Coronary artery (tissue), 2 donors: ENCODE measurements around the gene LY6G5C.

Experiments
- DNase-seq: peaks from one replicate; pipeline ENCODE4 v3.0.0-alpha.2; 2017; ENCODE audit warnings: low spot score
- H3K27ac ChIP-seq, 2 donors: fragments of 200-600 bp; sonication (generic); one replicate each; pipeline ENCODE4 v1.5.1; 2016 to 2019
- H3K4me3 ChIP-seq: fragments of 200-600 bp; sonication (generic); 2 replicates; pipeline ENCODE4 v1.5.1; 2016; ENCODE audit warnings: mild to moderate bottlenecking, moderate library complexity
- TF ChIP-seq, protein P1 (sequence below): fragments of 200-600 bp; sonication (generic); IDR thresholded peaks from one replicate; pipeline ENCODE4 v1.5.1; 2019; ENCODE audit warnings: antibody characterized with exemption

The LY6G5C gene

GRCh38 chr6:31706599-31706998 is 25.7 kb upstream of the LY6G5C start, which contains the start of gene LY6G6F:
TSS of gene LY6G6F (plus strand) at chr6:31706866. CDS start at chr6:31706907, 41 bp downstream.
- no peak within 1 kb of the TSS for H3K4me3 ChIP-seq
- H3K27ac ChIP-seq, result no peak within 1 kb of the TSS
- no peak for DNase-seq
- TF ChIP-seq, protein P1, sequence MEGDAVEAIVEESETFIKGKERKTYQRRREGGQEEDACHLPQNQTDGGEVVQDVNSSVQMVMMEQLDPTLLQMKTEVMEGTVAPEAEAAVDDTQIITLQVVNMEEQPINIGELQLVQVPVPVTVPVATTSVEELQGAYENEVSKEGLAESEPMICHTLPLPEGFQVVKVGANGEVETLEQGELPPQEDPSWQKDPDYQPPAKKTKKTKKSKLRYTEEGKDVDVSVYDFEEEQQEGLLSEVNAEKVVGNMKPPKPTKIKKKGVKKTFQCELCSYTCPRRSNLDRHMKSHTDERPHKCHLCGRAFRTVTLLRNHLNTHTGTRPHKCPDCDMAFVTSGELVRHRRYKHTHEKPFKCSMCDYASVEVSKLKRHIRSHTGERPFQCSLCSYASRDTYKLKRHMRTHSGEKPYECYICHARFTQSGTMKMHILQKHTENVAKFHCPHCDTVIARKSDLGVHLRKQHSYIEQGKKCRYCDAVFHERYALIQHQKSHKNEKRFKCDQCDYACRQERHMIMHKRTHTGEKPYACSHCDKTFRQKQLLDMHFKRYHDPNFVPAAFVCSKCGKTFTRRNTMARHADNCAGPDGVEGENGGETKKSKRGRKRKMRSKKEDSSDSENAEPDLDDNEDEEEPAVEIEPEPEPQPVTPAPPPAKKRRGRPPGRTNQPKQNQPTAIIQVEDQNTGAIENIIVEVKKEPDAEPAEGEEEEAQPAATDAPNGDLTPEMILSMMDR, result no peak

- Histone ChIP-seq H3K4me3 (no peak overlapping the region), H3K27ac (no peak overlapping the region)
- TF ChIP-seq, protein P1, result no peak
- DNase-seq, result no peak
Observed at GRCh38 chr6:31705931-31706330, 25.1 kb upstream of the LY6G5C start.

DNA sequence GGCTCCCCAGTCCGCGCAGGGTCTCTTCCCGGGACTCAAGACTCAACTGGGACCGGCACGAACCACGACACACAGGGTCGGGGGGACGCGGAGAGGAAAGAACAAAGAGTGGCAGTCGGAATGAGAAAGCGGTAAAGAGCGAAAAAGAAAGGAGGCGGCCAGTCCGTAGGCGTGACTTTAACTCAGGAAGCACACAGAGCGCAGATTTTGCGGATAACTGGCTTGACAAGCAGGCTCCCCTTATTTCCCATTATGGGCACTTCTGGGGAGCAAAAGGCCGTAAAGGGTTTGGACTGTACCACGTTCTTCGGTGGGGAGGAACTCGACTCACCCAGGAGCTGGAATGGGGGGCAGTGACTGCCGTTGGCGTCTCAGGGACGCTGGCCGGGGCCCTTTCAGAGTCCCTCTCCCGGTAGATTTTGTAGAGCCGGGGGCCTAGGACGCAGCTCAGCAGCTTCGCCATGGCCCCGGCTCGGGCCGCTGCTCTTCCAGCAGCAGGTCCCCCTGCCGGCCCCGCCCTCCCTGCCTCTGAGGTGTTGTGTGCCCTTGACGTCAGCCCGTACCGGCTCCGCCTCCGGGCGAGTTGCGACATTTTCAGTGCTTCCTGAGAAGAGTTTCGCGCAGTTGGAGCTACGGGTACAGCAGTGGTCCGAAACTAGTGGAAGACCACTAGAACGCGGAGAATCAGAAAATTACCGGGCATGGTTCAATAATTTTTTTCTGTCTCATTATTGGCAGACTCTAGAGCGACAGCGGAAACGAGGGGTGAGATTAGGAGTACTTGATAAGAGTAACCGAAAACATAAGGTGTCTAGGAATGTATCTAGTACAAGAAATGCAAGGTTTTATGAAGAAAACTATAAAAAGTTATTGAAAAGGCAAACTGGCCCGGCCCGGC is 22.2 kb upstream of the LY6G5C start, which contains the start of gene ABHD16A:
Gene ABHD16A, minus strand, starts transcription at position 506 of the 898 bp plus-strand sequence. Its CDS starts 43 bp downstream, at position 463.
- Histone ChIP-seq H3K27ac (peak within 1 kb of the TSS; percentile 96 to 99), H3K4me3 (peak within 1 kb of the TSS; percentile 95)
- DNase-seq, result peak; percentile 99
- TF ChIP-seq, protein P1, result no peak

DNA sequence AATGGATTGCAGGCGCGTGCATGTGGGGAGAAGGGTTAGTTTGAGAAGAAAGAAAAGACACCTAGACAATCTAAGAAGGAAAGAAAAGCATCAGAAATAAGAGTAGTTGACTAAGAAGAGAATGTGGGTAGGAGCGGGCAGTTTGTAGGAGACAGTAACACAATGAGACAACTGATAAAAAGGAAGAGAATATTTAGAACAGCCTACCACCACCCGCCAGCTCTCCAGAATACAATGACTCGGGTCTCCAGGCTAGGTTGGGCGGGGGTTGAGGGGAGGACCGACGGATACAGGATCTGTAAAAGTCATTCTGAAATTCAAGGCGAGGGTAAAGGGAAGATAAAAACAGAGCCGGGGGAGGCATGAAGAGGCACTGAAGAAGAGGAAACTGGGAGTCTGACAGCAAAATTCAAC is 21.5 kb upstream of the LY6G5C start:
- TF ChIP-seq, protein P1, result no peak
- Histone ChIP-seq H3K27ac (peak overlapping the region; percentile 96 to 99), H3K4me3 (peak overlapping the region; percentile 95)
- no peak for DNase-seq

DNA sequence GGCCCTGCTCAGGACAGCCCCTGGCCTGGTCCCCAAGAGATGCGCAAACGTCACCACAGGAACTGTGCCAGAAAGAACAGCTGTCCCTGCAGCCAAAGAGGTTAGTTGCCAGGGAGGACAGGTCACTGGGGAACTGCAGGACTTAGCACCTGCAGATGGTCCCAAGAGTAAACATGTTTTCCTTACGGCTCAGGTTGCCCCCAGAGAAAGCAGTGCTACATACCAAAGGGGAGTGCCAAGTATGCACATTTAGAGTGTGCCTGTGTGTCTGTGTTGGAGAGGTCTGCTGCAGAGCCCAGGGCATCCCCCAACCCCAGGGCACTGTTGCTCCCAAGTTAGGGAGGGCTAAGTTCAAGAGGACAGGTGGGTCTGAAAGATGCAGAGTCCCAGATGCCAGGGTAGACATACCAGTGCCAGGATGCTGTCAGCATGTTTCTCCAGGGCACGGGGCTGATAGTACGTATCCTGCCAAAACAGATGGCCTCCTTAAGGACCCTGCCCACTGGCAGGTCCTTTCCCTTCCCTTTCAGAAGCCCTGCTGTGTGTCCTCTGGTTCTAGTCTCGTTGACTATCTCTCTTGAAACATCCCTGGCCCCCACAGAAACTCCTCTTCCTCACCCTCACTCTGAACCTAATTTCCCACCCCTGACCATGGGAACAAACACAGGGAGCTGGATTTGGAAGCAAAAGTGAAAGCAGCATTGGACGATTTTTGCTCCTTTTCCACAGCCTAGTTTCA is 21.0 kb upstream of the LY6G5C start:
- Histone ChIP-seq H3K27ac (peak overlapping the region; percentile 24 to 96), H3K4me3 (peak overlapping the region; percentile 95)
- TF ChIP-seq, protein P1, result no peak
- no peak for DNase-seq

DNA sequence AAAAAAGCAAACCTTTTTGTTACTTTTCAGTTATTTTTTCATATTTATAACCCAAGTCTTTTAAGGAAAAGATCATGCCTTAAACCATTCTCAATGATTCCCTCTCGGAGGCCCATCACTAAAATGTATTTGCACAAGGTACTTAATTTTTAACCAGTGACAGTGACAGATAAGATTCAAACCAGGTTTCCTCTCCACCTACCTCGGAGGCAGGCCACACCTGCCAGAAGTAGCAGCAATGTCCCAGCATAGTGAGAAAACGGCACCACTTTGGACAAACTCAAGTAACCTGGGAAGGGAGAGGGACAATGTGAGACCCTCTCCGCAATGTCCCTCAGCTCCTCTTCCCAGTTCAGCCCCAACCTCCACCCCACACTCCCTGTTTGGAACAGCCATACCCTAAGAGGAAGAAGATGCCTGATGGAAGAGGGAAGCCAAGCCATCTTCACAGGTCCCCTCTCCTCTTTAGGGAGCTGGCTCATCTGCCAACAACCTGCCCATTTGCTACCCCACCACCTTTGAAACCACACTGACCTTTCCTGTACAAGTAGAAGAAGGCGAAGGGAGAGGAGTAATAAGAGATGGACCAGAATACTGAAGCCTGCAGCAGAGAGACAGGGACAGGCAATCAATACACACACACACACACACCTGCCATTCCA is 20.0 kb upstream of the LY6G5C start:
- TF ChIP-seq, protein P1, result no peak
- no peak for DNase-seq
- peak overlapping the region; percentile 95 for H3K4me3 ChIP-seq
- H3K27ac ChIP-seq, result no peak overlapping the region
